SH-SY5Y (cell line): ENCODE measurements around the gene DDC.

Source experiments
- GATA2 ChIP-seq: IDR thresholded peaks from 2 replicates; pipeline ENCODE4 v1.6.1; 2011; ENCODE audit warnings: mild to moderate bottlenecking, low read depth, low read length
- GATA3 ChIP-seq: IDR thresholded peaks from 2 replicates; pipeline ENCODE4 v1.6.1; 2011; ENCODE audit warnings: low read depth, mild to moderate bottlenecking, low read length, moderate library complexity

DNA sequence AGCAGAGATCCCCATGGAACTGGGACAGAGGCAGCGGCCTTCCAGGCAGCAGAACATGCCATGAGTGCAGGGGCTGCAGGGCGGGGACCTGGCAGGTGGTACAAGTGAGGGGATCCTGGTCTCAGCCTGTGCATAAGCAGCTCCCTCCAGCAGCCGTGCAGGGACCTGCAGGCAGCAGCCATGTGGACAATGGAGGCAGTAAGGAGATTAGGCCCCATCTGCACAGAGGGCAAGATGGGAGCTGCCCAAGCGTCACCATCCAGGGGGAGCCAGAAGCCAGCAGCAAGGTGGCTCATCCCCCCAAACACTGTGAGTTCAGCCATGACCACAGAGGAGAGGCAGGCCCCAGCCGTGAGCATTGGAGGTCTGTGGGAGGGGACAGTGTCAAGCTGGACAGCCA is 3.1 kb downstream of the DDC start:
- TF ChIP-seq GATA3 (no peak), GATA2 (no peak)
